NCI-H345 treated with DMSO at 0.1 percent for 48 hours (cell line): ENCODE data around the gene G6PC2.
A peak's percentile ranks its signal among the peaks of the same experiment; 100 is the strongest.
"Not testable (repeated sequence)": the region's sequence is repeated elsewhere in the genome, so short reads cannot be mapped to it uniquely, and the experiment has no call there.

Experiments used
- DNase-seq: peaks from one replicate; lab custom pipeline; 2025; ENCODE audit not compliant: unreplicated experiment; lab: John Stamatoyannopoulos, UW

The G6PC2 gene

DNA sequence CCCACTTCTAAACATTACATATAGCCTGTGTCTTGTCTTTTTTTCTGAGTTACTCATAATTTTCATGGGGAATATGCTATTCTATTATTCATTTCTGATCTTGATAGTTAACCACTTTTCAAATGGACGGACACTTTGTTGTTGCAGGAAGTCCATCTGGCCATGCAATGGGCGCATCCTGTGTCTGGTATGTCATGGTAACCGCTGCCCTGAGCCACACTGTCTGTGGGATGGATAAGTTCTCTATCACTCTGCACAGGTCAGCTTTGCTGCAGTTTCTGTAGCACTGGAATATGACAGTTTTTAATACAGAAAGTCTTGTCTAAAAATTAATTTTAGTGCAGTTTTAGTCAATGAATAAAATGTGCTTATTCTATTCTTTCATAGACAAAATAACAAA, 3.3 kb downstream of the G6PC2 start:
- no peak for DNase-seq

DNA sequence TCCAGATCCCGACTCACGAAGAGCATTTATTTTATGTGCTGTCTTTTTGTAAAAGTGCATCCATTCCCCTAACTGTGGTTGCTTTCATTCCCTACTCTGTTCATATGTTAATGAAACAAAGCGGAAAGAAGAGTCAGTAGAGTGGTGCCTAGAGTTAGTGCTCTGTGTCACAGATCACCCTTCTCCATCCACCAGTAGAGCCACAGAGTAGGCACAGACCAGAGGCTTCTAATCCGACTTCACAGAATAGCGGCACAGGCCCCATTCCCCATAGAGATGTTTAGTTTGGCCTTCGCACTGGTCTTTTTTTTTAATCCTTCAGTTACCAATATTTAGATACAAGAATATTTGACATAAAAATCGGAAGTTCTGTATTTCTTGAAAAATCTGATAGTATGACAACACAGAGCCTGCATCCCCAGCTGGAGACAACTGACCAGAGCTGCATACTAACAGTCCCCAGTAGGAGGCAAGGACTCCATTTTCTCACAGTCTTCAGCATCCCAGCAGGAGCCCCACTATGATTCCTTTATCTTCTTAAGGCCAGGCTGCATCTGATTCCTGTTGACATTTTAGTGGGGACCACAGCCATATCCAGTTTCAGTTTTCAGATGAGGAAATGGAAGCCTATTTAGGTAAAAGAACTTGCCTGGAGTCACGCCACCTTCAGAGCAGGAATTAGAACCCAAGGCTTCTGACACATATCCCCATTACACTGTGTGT, 7.0 kb downstream of the G6PC2 start:
- DNase-seq, result no peak

DNA sequence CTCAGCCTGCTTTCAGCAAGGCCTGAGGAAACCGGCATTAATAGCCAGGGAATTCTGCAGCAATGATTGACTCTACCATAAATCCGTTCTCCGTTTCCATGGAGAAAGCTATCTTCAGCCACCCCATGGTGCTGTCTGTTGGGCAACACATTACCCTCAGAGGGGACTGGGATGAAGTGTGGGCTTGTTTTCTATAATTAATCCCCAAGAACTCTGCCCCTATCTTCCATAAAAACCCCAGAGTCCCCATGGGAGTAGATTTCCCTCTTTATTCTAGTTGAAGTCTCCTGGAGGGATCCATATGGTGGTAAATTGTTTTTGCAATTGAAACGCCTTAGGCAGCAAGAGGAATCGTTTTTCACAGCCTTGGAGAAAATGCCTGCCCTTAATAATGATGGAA, 9.2 kb downstream of the G6PC2 start:
- DNase-seq, result no peak

DNA sequence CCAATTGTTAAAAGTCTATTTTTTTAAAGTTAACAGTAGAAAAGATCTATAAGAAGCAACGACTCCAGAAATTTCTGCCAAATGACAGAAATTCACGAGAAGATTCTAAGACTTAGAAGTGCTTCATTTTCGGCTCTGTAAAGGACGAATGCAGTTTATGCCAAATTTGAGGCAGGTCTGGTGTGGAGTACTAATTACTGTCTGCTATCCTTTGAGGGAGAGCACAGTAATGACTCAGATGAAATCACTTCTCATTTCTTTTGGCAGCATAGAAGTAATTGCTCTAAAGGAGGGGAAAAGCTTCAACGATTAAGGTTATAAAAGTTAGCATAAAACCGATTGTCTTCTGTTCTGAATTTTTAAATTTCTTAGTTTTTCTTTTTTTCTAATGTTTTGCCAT, 11.4 kb downstream of the G6PC2 start:
- DNase-seq, result no peak

DNA sequence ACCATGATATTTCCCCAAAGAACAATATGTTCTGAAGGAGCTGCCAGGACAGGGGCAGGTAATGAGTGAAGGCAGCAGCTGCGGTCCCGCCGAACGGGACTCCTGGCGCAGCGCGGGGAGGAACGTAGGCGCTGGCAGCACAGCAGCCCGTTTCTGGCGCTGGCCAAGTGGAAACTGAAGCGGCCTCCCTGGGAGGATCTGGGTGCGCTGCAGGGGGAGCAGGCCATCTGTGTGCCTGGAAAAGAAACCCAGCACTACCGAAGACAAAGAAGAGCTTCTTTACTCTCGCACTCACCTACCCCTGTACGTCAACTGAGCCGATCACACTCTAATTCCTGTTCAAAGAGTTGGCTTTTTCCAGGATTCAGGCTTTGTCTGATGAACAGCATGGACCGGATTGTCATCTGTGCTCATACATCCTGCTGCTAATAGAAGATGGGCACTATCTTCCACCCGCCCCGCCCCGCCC, 11.8 kb downstream of the G6PC2 start:
- DNase-seq, result no peak

DNA sequence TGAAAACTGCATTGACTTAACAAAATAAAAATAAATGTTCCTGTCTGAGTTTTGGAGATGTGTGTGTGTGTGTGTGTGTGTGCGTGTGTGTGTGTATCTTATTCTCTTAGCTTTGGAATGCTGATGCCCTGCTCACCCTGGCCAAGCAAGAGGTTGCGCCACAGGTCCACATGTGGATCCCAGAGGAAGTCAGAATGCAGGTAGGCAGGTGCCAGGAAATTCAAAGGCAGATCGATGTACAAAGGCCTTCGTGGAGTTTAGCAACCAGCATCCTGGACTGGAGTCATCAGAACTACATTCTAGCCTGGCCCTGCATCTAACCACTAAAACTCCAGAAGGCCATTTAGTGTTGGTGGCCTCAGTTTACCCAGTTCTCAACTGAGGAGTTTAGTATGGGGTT, 12.4 kb downstream of the G6PC2 start:
- DNase-seq, result no peak

DNA sequence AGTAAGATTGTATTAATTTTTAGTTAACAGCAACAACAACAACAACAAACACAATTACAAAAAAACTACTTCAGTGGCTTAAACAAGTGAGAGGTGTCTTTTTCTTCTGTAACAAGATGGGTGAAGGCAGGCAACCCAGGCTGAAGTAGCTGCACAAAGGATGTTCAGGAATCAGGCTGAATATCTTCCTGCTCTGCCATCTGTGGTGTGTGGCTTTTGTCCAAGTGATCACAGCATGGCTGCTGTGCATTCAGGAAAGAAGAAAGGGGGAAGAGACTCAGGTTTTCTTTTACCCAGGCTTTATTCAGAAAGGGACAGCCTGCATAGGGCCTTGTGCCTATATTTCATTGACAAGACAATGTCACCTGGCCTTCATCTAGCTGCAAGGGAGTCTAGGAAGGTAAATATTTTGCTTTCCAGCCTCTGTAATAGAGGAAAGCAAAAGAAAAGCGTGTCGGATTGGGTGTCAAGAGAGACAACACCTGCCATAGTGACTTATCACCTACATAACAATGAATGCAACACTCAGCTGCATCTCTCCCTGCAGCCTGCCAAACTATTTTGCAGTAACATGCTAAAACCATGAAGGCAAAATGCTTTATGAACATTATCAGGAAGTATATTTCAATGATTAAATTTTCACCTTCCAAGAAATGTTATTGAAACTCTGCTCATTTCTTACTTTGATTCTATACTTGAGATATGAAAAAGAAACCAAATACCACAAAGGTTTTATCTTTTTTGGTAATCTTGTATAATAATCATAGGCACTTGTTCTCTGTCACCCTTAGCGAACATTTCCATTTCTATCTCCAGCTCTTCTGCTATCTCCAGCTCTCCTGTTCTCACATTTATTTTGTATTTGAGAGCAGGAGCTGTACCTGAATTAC, 14.6 kb downstream of the G6PC2 start:
- no peak for DNase-seq

DNA sequence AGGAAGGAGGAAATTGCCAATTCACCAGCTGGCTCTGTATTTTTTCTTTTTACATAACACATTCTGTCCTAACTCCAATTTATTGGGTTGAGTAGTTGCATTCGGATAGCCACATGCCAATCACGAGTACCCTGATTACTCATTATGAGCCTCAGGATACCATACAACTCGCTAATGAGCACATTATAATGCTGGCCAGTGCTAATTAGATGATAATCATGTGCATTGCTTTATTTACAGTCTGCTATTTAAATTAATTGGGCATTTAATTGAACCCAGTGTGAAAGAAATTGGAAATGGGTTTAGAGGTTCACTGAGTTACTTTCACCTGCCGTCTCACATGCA, 15.2 kb downstream of the G6PC2 start:
- no peak for DNase-seq

DNA sequence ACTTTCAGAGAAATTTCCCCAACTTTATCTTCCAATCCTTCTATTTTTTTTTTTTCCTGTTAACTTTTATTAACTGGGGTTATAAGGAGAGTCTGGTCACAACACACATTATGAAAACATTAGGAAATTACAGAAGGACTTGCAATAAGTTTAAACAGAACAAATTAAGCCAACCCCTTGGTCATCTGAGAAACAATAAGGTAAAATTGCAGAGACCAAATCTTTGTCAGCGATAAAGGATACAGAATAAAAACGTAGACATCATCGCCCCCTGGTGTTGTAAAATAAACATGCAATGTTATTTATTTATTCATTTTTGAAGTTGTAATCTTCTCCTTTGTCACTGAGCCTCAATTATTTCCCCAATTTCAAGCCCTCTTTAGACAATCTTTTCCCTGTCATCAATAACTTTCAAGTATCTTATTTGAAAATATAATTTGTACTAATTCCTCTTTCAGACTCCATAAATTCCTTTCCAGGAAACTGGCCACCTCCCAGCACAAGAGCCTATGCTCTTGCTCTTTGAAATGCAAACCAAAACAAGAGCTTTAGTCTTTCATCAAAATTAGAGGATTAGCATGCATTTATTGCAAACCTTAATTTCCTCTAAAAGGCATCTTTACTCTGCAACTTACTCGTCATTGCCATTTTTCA, 19.5 kb downstream of the G6PC2 start:
- peak; percentile 41 for DNase-seq

DNA sequence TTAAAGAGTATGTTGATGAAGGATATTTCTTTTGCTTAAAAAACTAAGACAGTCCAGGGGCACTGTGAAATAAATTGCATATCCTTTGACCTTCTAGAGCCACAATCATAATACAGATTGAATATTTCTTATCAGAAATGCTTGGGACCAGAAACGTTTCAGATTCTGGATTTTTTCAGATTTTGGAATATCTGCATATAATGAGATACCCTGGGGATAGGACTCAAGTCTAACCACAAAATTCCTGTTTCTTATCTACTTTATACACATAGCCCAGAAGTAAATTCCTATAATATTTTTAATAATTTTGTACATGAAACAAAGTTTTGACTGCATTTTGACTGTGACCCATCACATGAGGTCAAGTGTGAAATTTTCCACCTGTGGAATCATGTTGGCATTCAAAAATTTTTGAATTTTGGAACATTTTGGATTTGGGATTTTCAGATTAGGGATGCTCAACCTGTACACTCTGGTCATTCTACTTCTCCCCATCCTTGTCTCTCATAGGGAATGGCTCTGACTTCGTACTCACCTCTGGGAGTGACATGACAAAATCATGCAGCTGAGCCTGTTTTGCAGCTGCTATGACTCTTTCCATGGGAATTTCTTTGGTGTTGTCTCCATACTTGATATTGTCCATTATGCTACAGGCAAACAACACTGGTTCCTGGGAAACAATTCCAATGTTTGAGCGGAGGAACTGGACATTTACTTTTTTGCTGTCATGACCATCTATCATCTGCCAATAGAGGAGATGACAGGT, 25.7 kb downstream of the G6PC2 start:
- no peak for DNase-seq

DNA sequence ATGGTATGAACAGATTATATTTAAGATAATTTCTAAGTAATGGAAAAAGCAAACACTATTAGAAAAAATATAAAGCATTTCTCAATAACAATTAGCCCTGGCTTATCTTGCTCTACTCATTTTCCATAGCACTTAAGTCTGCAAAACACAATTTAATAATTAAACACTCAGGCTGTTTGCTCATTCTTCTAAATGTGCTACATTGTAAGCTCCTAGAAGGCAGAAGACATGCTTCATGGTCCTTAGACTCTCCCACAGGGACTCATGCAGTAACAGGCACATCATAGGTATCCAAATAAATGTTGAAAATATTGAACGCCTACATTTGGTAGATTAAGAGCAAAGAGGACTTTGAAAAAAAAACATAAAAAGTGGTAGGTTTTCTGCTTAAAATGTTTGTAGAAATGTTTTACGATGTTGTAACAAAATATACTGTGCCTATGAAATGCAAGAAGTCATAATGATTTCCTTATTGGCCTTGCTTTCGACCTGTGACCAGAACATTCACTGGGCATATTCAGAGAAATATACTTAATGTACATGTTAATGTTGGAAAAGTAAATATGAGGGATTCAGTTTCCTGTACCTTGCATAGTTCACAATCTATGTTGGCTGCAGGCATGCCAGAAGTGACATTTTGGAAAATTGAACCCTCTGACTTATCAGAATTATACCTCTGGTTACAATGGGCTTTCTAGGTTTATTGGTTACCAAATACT, 27.2 kb downstream of the G6PC2 start:
- DNase-seq, result no peak

DNA sequence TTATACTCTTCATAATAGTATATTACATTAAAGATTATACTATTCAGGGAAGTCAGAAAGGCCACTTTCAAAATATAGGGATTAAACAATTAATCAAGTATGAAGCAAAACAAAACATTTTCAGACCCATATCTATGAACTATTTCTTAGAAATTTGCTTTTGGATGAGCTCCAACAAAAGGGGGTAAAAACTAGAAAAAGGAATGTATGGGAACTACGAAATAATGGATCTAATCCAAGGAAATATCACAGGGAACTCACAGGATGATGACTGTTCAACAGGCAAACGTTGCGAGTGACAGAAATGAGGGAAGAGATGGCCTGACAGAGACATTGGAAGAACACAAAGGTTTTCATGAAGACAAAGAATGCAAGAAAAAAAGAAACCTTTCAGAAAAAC, 27.9 kb downstream of the G6PC2 start:
- no peak for DNase-seq

DNA sequence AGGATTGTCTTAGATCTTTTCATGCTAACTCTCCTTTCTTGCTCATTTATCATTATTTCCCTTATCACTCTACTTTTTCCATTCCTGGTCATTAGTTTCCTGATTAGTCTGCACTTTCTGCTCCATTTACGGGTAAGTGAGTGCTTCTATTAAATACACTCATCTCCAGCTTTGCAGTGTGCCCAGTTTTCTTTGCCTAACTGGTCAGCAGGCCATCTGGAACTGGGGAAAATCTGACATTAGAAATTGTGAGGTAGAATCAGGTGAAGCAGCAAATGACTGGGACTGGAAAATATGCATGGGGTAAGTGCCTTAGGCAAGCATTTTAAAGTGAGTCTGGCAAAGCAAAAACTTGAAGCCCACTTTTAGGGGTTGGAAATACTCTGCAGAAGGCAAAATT, 29.2 kb downstream of the G6PC2 start:
- no peak for DNase-seq

DNA sequence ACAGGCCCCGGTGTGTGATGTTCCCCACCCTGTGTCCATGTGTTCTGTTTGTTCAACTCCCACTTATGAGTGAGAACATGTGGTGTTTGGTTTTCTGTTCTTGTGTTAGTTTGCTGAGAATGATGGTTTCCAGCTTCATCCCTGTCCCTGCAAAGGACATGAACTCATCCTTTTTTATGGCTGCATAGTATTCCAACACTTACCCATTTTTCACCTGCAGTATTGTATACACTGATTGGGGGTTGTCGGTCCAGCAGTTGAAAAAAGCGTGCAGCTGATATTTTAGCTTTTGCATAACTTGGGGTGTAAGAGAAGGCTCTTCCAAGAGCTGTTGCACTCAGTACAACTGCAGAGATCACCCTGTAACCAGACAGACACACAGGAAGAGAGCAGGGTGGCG, 31.1 kb downstream of the G6PC2 start:
- not testable (repeated sequence) for DNase-seq

DNA sequence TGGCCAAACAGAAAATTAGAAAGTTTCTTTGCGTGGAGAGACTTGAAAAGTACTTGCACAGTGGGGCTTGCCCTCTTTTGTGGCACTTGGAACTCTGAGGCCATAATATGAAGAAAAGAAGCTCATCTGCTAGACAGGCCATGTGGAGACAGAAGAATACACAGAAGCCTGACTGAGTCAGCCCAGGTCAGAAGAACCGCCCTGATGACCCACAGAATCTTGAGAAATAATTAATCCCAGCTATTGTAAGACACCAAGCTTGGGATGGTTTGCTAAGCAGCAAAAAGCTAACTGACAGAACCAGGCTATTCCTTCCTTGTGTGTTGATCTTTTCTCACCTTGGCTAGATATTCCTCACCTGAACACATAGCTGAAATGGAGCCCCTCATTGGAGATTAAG, 33.7 kb downstream of the G6PC2 start:
- no peak for DNase-seq

DNA sequence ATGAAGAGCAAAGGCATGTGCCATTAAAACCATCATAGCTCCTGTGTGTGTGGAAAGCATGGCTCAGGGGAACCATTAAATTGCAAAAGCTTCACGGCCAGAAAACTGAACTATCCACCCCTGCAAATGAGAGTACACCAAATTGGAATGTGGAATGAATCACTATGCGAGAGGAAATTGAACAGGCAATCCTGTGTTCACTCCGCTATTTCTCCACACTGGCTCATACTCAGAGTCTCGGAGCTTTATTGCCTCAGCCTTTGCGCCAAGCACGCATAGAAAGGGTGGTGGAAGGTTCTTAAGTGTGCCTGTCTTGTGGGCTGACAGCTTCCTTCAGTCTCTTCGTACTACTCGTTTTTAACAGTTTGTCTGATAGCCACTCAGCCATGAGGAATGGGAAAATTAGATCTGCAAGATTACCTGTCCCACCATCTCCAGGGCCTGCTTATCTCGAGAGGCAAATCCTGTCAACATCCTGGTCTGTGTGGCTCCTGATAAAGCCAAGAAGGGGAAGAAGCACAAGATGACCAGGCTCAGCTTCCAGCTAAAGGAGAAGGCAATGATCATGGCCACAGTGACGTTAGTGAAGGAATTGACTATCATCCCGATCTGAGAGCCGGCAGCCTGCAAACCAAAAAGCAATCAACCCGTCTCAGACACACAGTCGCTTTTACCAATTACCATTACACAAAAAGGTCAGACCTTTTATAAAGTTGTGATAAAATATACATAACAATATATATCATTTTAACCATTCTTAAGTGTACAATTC, 34.9 kb downstream of the G6PC2 start:
- no peak for DNase-seq

DNA sequence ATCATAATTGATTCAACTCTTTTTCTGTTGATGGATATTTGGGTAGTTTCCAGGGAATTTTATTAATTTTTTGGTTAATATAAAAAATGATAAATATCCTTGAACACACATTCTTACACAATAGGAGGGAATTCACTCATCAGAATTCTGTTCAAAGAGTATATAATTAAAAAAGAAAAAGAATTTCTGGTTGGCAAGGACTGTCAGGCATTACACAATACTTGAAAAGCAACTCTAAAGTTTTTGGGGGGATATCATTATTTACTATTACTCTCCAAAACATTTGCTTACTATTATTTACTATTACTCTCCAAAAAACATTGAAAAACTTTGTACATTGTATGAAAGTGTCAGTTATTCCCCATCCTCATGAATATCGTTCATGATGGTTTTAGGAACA, 38.0 kb downstream of the G6PC2 start:
- no peak for DNase-seq

DNA sequence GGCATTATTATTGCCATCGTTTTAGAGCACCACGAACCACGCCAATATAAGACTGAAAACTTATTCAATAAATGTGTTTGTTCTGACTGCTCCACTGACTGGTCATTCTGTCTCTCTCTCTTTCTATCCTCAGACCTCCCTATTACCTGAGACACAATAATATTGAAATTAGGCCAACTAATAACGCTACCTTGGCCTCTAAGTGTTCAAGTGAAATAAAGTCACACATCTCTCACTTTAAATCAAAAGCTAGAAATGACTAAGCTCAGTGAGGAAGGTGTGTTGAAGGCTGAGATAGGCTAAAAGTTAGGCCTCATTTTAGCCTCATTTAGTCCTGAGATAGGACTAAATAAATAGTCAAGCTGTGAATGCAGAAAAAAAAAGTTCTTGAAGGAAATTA, 38.8 kb downstream of the G6PC2 start:
- no peak for DNase-seq

DNA sequence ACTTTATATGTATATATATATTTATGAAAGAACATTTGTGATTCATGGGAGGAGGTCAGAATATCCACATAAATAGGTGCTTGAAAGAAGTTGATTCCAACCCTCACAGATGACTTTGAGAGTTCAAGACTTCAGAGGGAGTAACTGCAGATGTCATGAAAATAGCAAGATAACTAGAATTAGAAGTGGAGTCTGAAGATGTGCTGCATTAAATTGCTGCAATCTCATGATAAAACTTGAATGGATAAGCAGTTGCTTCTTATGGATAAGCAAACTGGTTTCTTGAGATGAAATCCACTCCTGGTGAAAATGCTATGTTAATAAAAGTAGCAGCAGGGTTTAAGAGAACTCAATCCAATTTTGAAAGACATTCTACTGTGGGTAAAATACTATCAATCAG, 40.2 kb downstream of the G6PC2 start:
- DNase-seq, result no peak

DNA sequence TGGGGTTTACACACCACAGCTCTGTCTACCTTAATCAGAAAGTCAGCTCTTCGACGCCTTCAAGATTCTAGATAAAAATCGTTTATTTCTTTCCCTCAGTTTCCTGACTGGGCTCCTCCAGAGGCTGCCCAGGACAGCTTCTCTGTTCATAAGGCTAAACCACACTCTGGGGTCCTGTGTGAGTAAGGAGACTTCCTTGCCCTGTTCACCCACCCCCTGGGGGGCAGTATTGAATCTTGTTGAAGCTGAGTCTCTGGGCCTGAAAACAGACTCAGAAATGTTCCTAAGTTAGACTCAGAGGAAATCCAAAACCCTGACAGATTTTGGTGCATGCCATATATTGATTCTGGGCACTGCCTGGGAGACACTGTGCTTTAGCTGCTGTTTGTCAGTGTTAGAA, 43.0 kb downstream of the G6PC2 start:
- DNase-seq, result no peak
